Measurements from ENCODE around the gene NSFL1C. TPM values are rescaled to one million over a fixed set of nuclear protein-coding genes. Genes with fewer than 3 reads are reported as not detected.
"Not testable (repeated sequence)": the region's sequence is repeated elsewhere in the genome, so short reads cannot be mapped to it uniquely, and the experiment has no call there.

NSFL1C gene
- total RNA-seq, 4 donors from 2014 or later, result 33.6 to 62.4 (median 43.6) TPM

GRCh38 chr20:1401451-1401907, 65.2 kb downstream of the NSFL1C start:
- Histone ChIP-seq H3K27ac (replicated peaks in 1 of 4) (no peak overlapping the region), H3K27me3 (peaks cover 0 to 39% (median 0%) of the 10 kb centered on the region in 4 donors), H3K36me3 (no peaks in the 10 kb centered on the region), H3K9me3 (no peaks in the 10 kb centered on the region), H3K4me1 (peaks cover 0 to 13% (median 0%) of the 10 kb centered on the region in 4 donors), H3K4me3 (no peak overlapping the region)
- intact Hi-C loops (cut with DNase I), result no loop called here
- 69% methylated on average over 3 of the region's 3 CpGs for WGBS
- no peak for DNase-seq (ENCODE audit: extremely low spot score)
- TF ChIP-seq EP300 (IDR thresholded peaks at IDR 0.05), result no peak
- no peak for TF ChIP-seq POLR2AphosphoS5 (IDR thresholded peaks at IDR 0.05)
- TF ChIP-seq CTCF (IDR thresholded peaks at IDR 0.05), result no peak
- TF ChIP-seq POLR2A (IDR thresholded peaks at IDR 0.05; ENCODE audit: low read depth), result no peak

DNA sequence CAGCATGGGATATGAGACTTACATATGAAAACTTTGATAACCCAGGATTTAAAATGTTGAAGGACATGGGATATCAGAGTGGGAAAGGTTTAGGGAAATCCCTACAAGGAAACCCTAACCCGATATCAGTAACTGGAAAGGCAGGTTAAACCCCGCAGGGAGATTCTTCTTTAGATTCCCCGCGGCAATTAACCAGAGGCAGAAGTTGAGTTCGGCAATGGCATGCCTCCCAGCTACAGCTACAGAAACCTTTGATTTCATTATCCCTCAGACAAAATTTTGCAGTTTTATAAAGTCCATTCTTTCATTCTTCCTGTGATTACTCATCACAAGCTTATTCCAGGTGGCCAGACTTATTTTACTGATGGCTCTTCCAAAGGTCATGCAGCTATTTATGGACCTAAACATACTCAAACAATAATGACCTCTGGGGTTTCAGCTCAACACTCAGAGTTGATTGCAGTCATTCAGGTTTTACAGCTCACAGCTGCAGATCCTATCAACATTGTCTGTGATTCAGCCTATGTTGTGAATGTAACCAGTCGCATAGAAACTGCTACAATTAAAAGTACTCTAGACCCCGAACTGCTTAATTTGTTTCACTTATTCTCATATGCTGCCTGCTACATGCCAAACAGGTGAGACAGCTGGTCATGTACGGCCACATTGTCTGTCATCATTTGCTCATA, 66.8 kb downstream of the NSFL1C start:
- H3K9me3 ChIP-seq; H3K27ac ChIP-seq (replicated peaks in 1 of 4); H3K4me3 ChIP-seq; DNase-seq (ENCODE audit: extremely low spot score); intact Hi-C loops (cut with DNase I); H3K36me3 ChIP-seq: not testable (repeated sequence)
- peaks cover 0 to 13% (median 0%) of the 10 kb centered on the region in 4 donors for H3K4me1 ChIP-seq
- H3K27me3 ChIP-seq, result peaks cover 0 to 32% (median 0%) of the 10 kb centered on the region in 4 donors
- 47% methylated on average over 8 of the region's 8 CpGs for WGBS

- H3K9me3 ChIP-seq; H3K4me3 ChIP-seq; DNase-seq (ENCODE audit: extremely low spot score); intact Hi-C loops (cut with DNase I); H3K36me3 ChIP-seq; H3K27ac ChIP-seq (replicated peaks in 1 of 4): not testable (repeated sequence)
- WGBS, result 84% methylated on average over 7 of the region's 7 CpGs
- Histone ChIP-seq H3K4me1 (peaks cover 6 to 20% (median 7%) of the 10 kb centered on the region in 4 donors), H3K27me3 (peaks cover 0 to 27% (median 0%) of the 10 kb centered on the region in 4 donors)
These were observed 68.5 kb downstream of the NSFL1C start for GRCh38 chr20:1398185-1398584.

GRCh38 chr20:1397710-1398109, 68.9 kb downstream of the NSFL1C start:
- Histone ChIP-seq H3K9me3 (no peaks in the 10 kb centered on the region), H3K36me3 (no peaks in the 10 kb centered on the region), H3K27me3 (peaks cover 0 to 27% (median 0%) of the 10 kb centered on the region in 4 donors), H3K4me3 (no peak overlapping the region), H3K27ac (replicated peaks in 1 of 4) (no peak overlapping the region), H3K4me1 (peaks cover 7 to 20% (median 8%) of the 10 kb centered on the region in 4 donors)
- no peak for DNase-seq (ENCODE audit: extremely low spot score)
- 65% methylated on average over 4 of the region's 4 CpGs for WGBS
- TF ChIP-seq CTCF (IDR thresholded peaks at IDR 0.05) (peak in 2 of 3 experiments; percentile 36 to 37), POLR2AphosphoS5 (IDR thresholded peaks at IDR 0.05) (no peak)
- intact Hi-C loops (cut with DNase I), result no loop called here

DNA sequence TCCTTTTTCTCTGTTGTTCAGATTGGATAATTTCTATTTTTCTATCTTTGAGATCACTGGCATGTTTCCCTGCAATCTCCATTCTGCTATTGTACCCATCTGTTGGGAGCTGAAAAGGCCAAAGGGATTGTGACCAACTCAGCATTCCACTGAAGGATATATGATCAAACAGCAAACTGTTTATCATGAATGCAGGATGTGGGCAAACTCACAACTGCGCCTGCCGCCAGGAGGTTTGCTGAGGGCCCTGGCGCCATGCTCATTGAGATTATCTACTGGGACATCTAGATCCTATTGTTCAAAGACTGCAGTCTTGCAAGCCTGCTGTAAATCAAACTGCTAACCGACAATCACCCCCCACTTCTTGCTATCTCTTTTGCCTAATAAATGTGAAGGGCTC, 69.9 kb downstream of the NSFL1C start:
- 92% methylated on average over 4 of the region's 4 CpGs for WGBS
- peak; percentile 55 for DNase-seq (ENCODE audit: extremely low spot score)
- H3K4me1 ChIP-seq, result peaks cover 7 to 27% (median 15%) of the 10 kb centered on the region in 4 donors
- H3K4me3 ChIP-seq, result no peak overlapping the region
- no peak for TF ChIP-seq EP300 (IDR thresholded peaks at IDR 0.05)
- no peak for TF ChIP-seq POLR2AphosphoS5 (IDR thresholded peaks at IDR 0.05)
- TF ChIP-seq CTCF (IDR thresholded peaks at IDR 0.05), result no peak
- TF ChIP-seq POLR2A (IDR thresholded peaks at IDR 0.05; ENCODE audit: low read depth), result no peak
- peaks cover 0 to 27% (median 0%) of the 10 kb centered on the region in 4 donors for H3K27me3 ChIP-seq
- no peaks in the 10 kb centered on the region for H3K9me3 ChIP-seq
- H3K27ac ChIP-seq (replicated peaks in 1 of 4), result no peak overlapping the region
- intact Hi-C loops (cut with DNase I), result no loop called here
- H3K36me3 ChIP-seq, result no peaks in the 10 kb centered on the region

DNA sequence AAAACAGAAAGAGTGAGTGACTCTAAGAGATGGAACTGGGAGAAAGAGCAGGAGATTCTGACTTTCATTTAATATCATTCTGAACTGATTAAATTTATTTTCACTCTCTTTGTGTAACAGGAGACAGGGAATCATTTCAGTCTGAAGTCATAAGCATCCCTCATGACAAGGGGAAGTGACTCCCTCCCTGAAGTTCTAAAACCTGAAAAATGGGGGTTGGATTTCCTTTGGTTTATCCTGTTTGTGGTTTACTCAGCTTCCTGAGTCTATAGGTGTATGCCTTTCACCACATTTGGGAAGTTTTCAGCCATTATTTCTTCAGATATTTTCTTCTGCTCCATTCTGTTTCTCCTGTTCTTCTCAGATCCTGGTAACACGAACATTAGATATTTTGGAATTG, 70.4 kb downstream of the NSFL1C start:
- no peak for DNase-seq (ENCODE audit: extremely low spot score)
- peaks cover 0 to 27% (median 0%) of the 10 kb centered on the region in 4 donors for H3K27me3 ChIP-seq
- H3K9me3 ChIP-seq, result no peaks in the 10 kb centered on the region
- H3K4me3 ChIP-seq, result no peak overlapping the region
- H3K36me3 ChIP-seq, result no peaks in the 10 kb centered on the region
- TF ChIP-seq POLR2AphosphoS5 (IDR thresholded peaks at IDR 0.05) (no peak), POLR2A (IDR thresholded peaks at IDR 0.05; ENCODE audit: low read depth) (no peak)
- no peak overlapping the region for H3K27ac ChIP-seq (replicated peaks in 1 of 4)
- peaks cover 9 to 31% (median 19%) of the 10 kb centered on the region in 4 donors for H3K4me1 ChIP-seq
- 53% methylated on average over 1 of the region's 1 CpG for WGBS
- intact Hi-C loops (cut with DNase I), result no loop called here
